ENCODE measurements around the gene WDPCP. TPM values are rescaled to one million over a fixed set of nuclear protein-coding genes. Genes with fewer than 3 reads are reported as not detected.
"Not testable (repeated sequence)": the region's sequence is repeated elsewhere in the genome, so short reads cannot be mapped to it uniquely, and the experiment has no call there.

WDPCP gene
- total RNA-seq, 2 donors from 2014 or later = 11.6 to 12.9 TPM

DNA sequence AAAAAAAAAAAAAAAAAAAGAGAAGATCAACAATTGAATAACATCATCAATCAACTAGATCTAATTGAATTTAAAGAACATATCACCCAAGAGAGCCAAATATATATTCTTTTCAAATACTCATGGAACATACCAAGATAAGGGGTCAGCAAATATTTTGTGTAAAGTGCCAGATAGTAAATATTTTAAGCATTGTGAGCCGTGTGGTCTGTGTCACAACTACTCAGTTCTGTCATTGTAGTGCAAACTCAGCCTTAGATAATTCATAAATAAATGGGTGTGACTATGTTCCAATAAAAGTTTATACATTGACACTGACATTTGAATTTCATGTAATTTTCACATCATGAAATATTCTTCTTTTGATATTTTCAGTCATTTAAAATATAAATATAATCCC, 491.8 kb downstream of the WDPCP start:
- no peak overlapping the region for H3K27ac Mint-ChIP-seq
- H3K4me3 Mint-ChIP-seq = no peak overlapping the region

DNA sequence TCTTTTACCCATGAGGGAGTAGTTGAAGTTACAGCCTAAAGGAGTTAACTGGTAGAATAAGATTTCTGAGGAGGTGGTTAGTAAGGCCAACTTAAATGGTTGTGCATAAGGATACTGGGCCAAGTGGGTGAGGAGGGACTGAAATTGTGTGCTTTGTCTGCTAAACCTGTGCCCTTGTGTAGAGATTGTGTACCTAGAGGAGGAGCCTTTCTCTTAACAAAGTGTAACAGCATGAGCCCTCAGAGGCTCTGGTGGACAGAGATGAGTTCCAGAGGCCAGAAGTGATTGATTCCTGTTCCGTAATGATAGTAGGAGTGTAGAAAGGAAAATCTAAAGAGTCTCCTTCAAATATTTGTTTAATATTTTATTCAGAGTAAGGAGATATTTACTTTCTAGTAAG, 494.8 kb downstream of the WDPCP start:
- DNase-seq = no peak
- no peaks in the 10 kb centered on the region for H3K27me3 Mint-ChIP-seq
- no peaks in the 10 kb centered on the region for H3K36me3 Mint-ChIP-seq (ENCODE audit: low read depth)
- no peak for ATAC-seq
- H3K9me3 ChIP-seq (ENCODE audit: control insufficient read depth, low read length, poor library complexity, severe bottlenecking) = no peaks in the 10 kb centered on the region
- H3K4me3 Mint-ChIP-seq = no peak overlapping the region
- H3K4me1 Mint-ChIP-seq = no peaks in the 10 kb centered on the region
- no peak overlapping the region for H3K27ac Mint-ChIP-seq

More for the DNA sequence above, 491.8 kb downstream of the WDPCP start:
- H3K27me3 Mint-ChIP-seq = no peaks in the 10 kb centered on the region
- no peak for ATAC-seq
- H3K9me3 ChIP-seq (ENCODE audit: control insufficient read depth, low read length, poor library complexity, severe bottlenecking) = no peaks in the 10 kb centered on the region
- DNase-seq = no peak
- H3K36me3 Mint-ChIP-seq (ENCODE audit: low read depth) = no peaks in the 10 kb centered on the region
- no peaks in the 10 kb centered on the region for H3K4me1 Mint-ChIP-seq

DNA sequence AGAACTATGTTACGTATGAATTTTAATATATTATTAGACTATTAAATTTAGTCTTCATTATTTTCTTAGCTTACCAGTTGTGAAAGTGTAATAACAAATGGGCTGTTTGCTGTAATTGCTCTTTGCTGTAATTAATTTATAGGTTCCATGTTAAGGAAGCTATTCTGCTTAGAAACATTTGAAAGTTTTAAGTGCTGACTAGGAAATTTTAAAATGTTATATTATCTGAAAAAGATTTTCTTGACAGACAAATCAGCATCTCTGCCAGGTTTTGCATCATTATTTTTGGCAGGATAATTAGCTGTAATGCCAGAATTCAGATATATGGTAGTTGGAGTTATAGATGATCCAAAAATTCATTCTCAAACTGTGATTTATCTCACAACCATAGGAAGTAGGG, 495.4 kb downstream of the WDPCP start:
- Mint-ChIP-seq H3K36me3 (ENCODE audit: low read depth) (no peaks in the 10 kb centered on the region), H3K27me3 (no peaks in the 10 kb centered on the region), H3K27ac (no peak overlapping the region), H3K4me3 (no peak overlapping the region), H3K4me1 (no peaks in the 10 kb centered on the region)
- H3K9me3 ChIP-seq (ENCODE audit: control insufficient read depth, low read length, poor library complexity, severe bottlenecking) = no peaks in the 10 kb centered on the region
- no peak for DNase-seq
- no peak for ATAC-seq

DNA sequence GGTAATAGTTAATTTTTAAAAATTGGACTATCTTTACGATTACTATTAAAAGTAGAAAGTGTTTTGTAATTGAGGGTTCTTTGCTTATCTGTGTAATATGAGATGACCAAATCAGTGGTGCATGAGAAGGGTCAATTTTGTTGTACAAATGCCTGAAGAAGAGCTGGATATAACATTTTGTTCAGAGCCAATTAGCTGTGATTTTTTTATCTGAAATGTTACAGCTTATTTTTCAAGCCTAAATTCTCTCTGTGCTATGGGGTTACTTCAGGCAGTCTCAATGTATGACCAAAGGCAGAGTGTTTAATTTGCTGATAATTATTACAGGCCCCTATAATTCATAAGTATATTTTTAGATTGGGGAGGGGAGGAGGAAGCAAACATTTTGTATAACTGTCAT, 495.9 kb downstream of the WDPCP start:
- no peak for DNase-seq
- no peaks in the 10 kb centered on the region for H3K4me1 Mint-ChIP-seq
- H3K9me3 ChIP-seq (ENCODE audit: control insufficient read depth, low read length, poor library complexity, severe bottlenecking) = no peaks in the 10 kb centered on the region
- H3K27ac Mint-ChIP-seq = no peak overlapping the region
- no peak overlapping the region for H3K4me3 Mint-ChIP-seq
- no peaks in the 10 kb centered on the region for H3K36me3 Mint-ChIP-seq (ENCODE audit: low read depth)
- ATAC-seq = no peak
- H3K27me3 Mint-ChIP-seq = no peaks in the 10 kb centered on the region

DNA sequence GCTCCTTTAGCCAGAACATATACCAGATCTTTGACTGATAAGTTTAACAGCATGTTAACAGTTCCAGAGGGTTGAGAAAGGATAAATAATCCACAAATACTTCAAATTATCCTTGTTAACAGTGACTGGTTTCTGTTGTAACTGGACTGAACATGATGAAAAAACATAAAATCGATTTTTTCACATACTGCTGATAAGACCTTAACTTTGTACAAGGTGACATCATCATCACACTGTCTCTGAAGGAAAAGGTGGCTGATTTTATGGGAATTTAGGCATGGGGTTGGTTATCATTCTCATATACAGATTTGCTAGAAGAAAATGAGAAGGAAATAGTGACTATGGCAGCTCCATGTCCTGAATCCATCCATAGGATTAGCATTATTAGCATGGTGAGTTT, 501.6 kb downstream of the WDPCP start:
- Mint-ChIP-seq H3K27me3 (peaks cover 16% of the 10 kb centered on the region), H3K27ac (no peak overlapping the region), H3K4me1 (no peaks in the 10 kb centered on the region), H3K36me3 (ENCODE audit: low read depth) (no peaks in the 10 kb centered on the region), H3K4me3 (no peak overlapping the region)
- ATAC-seq (no peak), DNase-seq (no peak)
- H3K9me3 ChIP-seq (ENCODE audit: control insufficient read depth, low read length, poor library complexity, severe bottlenecking) = no peaks in the 10 kb centered on the region

DNA sequence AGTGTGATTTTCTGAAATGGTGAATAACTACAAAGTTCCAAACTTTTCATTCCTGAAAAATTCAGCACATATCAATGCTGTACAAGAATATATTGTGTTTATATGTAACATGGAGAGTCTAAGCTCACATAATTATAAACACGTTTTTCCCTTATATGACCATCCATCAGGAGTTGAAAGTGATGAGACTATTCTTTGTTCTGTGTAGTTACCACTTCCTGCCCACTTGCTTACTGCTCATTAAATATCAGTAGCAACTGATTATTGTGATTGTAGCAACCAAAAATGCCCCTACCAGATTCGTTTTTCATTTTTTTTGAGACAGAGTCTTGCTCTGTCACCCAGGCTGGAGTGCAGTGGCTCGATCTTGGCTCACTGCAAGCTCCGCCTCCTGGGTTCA, 506.9 kb downstream of the WDPCP start:
- no peak overlapping the region for H3K4me3 Mint-ChIP-seq
- peaks cover 37% of the 10 kb centered on the region for H3K27me3 Mint-ChIP-seq
- no peak overlapping the region for H3K27ac Mint-ChIP-seq
- no peaks in the 10 kb centered on the region for H3K36me3 Mint-ChIP-seq (ENCODE audit: low read depth)
- H3K4me1 Mint-ChIP-seq = no peaks in the 10 kb centered on the region
- ATAC-seq = no peak
- H3K9me3 ChIP-seq (ENCODE audit: control insufficient read depth, low read length, poor library complexity, severe bottlenecking) = no peaks in the 10 kb centered on the region
- no peak for DNase-seq

DNA sequence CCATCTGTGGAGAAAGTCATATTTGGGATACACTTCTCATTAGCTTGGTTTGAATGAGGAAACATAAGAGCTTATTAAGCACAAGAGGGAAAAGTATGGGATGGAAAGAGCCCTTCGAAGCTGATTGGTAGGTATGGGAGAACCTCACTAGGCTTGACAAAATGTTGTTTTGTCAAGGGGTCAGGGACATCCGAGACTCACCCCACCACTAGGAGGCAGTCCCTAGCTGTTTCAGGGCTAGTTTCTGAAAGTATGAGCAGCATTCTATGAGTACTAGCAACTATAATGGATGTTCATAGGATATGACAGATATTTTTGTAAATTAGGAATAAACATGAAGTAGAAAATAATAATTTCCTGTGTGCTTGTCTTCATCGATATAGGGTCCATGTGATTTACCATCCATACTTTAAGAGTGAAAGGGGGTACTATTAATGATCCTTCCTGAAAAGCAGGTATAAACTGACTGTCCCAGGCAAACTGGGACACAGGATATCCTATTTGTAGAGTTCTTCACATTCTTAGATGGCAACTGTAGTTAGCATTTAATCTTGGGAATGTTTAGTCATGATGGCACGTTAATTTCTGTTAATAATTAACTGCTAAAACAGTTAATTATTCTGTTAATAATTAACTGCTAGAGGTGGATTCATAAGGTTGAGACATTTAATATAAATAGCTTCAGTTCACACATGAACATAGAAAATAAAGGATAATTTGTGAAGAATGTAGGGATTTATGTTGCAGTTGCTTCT, 509.2 kb downstream of the WDPCP start:
- Mint-ChIP-seq H3K4me3 (no peak overlapping the region), H3K4me1 (no peaks in the 10 kb centered on the region), H3K36me3 (ENCODE audit: low read depth) (no peaks in the 10 kb centered on the region), H3K27me3 (peaks cover 36% of the 10 kb centered on the region), H3K27ac (no peak overlapping the region)
- ATAC-seq (no peak), DNase-seq (no peak)
- no peaks in the 10 kb centered on the region for H3K9me3 ChIP-seq (ENCODE audit: control insufficient read depth, low read length, poor library complexity, severe bottlenecking)

DNA sequence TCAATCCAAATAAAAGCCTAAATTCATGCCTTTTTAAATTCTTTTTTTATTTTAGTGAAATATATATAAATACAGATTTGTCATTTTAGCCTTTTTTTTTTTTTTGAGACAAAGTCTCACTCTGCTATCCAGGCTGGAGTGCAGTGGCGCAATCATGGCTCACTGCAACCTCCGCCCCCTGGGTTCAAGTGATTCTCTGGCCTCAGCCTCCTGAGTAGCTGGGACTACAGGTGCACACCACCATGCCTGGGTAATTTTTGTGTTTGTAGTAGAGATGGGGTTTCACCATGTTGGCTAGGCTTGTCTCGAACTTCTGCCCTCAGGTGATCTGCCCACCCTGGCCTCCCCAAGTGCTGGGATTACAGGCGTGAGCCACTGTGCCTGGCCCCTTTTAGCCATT, 513.9 kb downstream of the WDPCP start:
- H3K27me3 Mint-ChIP-seq = peaks cover 46% of the 10 kb centered on the region
- not testable (repeated sequence) for H3K4me3 Mint-ChIP-seq; H3K27ac Mint-ChIP-seq; H3K9me3 ChIP-seq (ENCODE audit: control insufficient read depth, low read length, poor library complexity, severe bottlenecking); ATAC-seq; DNase-seq; H3K4me1 Mint-ChIP-seq; H3K36me3 Mint-ChIP-seq (ENCODE audit: low read depth)

DNA sequence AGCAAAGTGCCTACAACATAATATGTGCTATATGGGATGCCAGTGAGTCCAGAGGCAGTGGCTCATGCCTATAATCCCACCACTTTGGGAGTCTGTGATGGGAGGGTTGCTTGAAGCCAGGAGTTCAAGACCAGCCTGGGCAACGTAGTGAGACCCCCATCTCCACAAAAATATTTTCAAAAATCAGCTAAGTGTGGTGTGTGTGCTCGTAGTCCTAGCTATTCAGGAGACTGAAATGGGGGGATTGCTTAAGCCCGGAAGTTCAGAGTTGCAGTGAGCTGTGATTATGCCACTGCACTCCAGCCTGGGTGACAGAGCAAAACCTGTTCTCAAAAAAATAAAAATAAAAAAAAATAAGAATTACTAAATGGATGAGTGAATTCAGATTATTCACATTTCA, 514.3 kb downstream of the WDPCP start:
- H3K9me3 ChIP-seq (ENCODE audit: control insufficient read depth, low read length, poor library complexity, severe bottlenecking) = no peaks in the 10 kb centered on the region
- H3K27me3 Mint-ChIP-seq = peaks cover 49% of the 10 kb centered on the region
- ATAC-seq = no peak
- H3K36me3 Mint-ChIP-seq (ENCODE audit: low read depth) = no peaks in the 10 kb centered on the region
- no peak for DNase-seq
- H3K27ac Mint-ChIP-seq = no peak overlapping the region
- no peak overlapping the region for H3K4me3 Mint-ChIP-seq
- no peaks in the 10 kb centered on the region for H3K4me1 Mint-ChIP-seq

DNA sequence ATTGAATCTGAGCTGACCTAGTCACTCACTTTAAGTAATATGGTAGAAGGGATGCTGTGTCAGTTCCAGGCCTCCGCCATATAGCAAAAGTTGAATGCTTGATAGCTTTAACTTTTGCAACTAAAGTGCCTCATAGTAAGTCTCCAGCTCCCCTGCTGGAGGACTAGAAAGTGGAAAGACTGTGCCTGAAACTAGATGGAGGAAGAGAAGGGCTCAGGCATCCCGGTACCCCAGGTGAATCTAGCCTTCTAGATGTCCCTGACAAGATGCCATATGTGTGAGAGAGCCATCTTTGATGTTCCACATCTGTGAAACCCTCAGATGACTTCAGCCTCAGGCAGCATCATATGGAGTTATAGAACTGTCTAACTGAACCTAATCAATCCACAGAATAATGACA, 516.6 kb downstream of the WDPCP start:
- no peak overlapping the region for H3K4me3 Mint-ChIP-seq
- H3K9me3 ChIP-seq (ENCODE audit: control insufficient read depth, low read length, poor library complexity, severe bottlenecking) = no peaks in the 10 kb centered on the region
- ATAC-seq = no peak
- no peak overlapping the region for H3K27ac Mint-ChIP-seq
- no peak for DNase-seq
- H3K36me3 Mint-ChIP-seq (ENCODE audit: low read depth) = peaks cover 2% of the 10 kb centered on the region
- H3K27me3 Mint-ChIP-seq = peaks cover 43% of the 10 kb centered on the region
- no peaks in the 10 kb centered on the region for H3K4me1 Mint-ChIP-seq

Other genes starting within 250 kb of the WDPCP start
- gene MDH1, start 486 bp upstream of the WDPCP start, total RNA-seq = 10 to 100 TPM; 89.3 to 95.7 TPM

Measured in T-helper 17 cell (primary cell).